ENCODE results near the gene ZNF837. TPM values are rescaled to one million over a fixed set of nuclear protein-coding genes. Genes with fewer than 3 reads are reported as not detected.
A peak's percentile ranks its signal among the peaks of the same experiment; 100 is the strongest.

The ZNF837 gene
- total RNA-seq, 1 donor, result 4.7 TPM

GRCh38 chr19:58395220-58395978 is 14.6 kb upstream of the ZNF837 start, which contains the start of gene RNF225:
Gene RNF225, plus strand, starts transcription at chr19:58395656. Its CDS starts 434 bp downstream, at chr19:58396090.
- Histone ChIP-seq H3K4me1 (ENCODE audit: insufficient read depth, low read length) (peaks cover 2% of the 10 kb centered on the region), H3K79me2 (ENCODE audit: insufficient read depth, low read length) (peaks cover 7% of the 10 kb centered on the region), H3K27me3 (ENCODE audit: insufficient read depth, low read length) (peaks cover 9% of the 10 kb centered on the region), H3K27ac (ENCODE audit: low read depth, low read length) (no peak within 1 kb of the TSS), H2AFZ (ENCODE audit: low read length) (no peak within 1 kb of the TSS), H4K20me1 (ENCODE audit: insufficient read depth, low read length) (peaks cover 39% of the 10 kb centered on the region), H3K36me3 (ENCODE audit: insufficient read depth, low read length) (peaks cover 41% of the 10 kb centered on the region), H3K9me3 (ENCODE audit: low read depth, low read length) (no peaks in the 10 kb centered on the region), H3K4me3 (ENCODE audit: insufficient read depth, low read length) (peak within 1 kb of the TSS; percentile 28), H3K4me2 (ENCODE audit: insufficient read depth, low read length) (no peak within 1 kb of the TSS)
- DNase-seq (ENCODE audit: insufficient read length, low spot score, missing footprints), result peak; percentile 84
- no peak for TF ChIP-seq CTCF (IDR thresholded peaks at IDR 0.05; ENCODE audit: extremely low read depth, low read depth, low read length)

GRCh38 chr19:58394821-58395219 is 14.0 kb upstream of the ZNF837 start:
- H3K4me2 ChIP-seq (ENCODE audit: insufficient read depth, low read length), result no peak overlapping the region
- H3K4me3 ChIP-seq (ENCODE audit: insufficient read depth, low read length), result no peak overlapping the region
- H3K9me3 ChIP-seq (ENCODE audit: low read depth, low read length), result no peaks in the 10 kb centered on the region
- peak; percentile 78 for DNase-seq (ENCODE audit: insufficient read length, low spot score, missing footprints)
- H3K36me3 ChIP-seq (ENCODE audit: insufficient read depth, low read length), result peaks cover 42% of the 10 kb centered on the region
- H3K27ac ChIP-seq (ENCODE audit: low read depth, low read length), result no peak overlapping the region
- H3K79me2 ChIP-seq (ENCODE audit: insufficient read depth, low read length), result peaks cover 12% of the 10 kb centered on the region
- TF ChIP-seq CTCF (IDR thresholded peaks at IDR 0.05; ENCODE audit: extremely low read depth, low read depth, low read length), result no peak
- no peaks in the 10 kb centered on the region for H3K4me1 ChIP-seq (ENCODE audit: insufficient read depth, low read length)
- peaks cover 9% of the 10 kb centered on the region for H3K27me3 ChIP-seq (ENCODE audit: insufficient read depth, low read length)
- peaks cover 43% of the 10 kb centered on the region for H4K20me1 ChIP-seq (ENCODE audit: insufficient read depth, low read length)
- no peak overlapping the region for H2AFZ ChIP-seq (ENCODE audit: low read length)

GRCh38 chr19:58393725-58394033 is 12.8 kb upstream of the ZNF837 start:
- H3K4me1 ChIP-seq (ENCODE audit: insufficient read depth, low read length), result no peaks in the 10 kb centered on the region

More at GRCh38 chr19:58393725-58394033, 12.8 kb upstream of the ZNF837 start:
- H3K4me3 ChIP-seq (ENCODE audit: insufficient read depth, low read length), result no peak overlapping the region
- peaks cover 48% of the 10 kb centered on the region for H4K20me1 ChIP-seq (ENCODE audit: insufficient read depth, low read length)
- H3K27me3 ChIP-seq (ENCODE audit: insufficient read depth, low read length), result peaks cover 9% of the 10 kb centered on the region
- H2AFZ ChIP-seq (ENCODE audit: low read length), result no peak overlapping the region
- H3K36me3 ChIP-seq (ENCODE audit: insufficient read depth, low read length), result peaks cover 52% of the 10 kb centered on the region
- H3K4me2 ChIP-seq (ENCODE audit: insufficient read depth, low read length), result no peak overlapping the region
- peaks cover 20% of the 10 kb centered on the region for H3K79me2 ChIP-seq (ENCODE audit: insufficient read depth, low read length)
- H3K9me3 ChIP-seq (ENCODE audit: low read depth, low read length), result no peaks in the 10 kb centered on the region
- TF ChIP-seq CTCF (IDR thresholded peaks at IDR 0.05; ENCODE audit: extremely low read depth, low read depth, low read length), result no peak
- DNase-seq (ENCODE audit: insufficient read length, low spot score, missing footprints), result peak; percentile 74
- no peak overlapping the region for H3K27ac ChIP-seq (ENCODE audit: low read depth, low read length)
